ENCODE data around the gene UCKL1.

Gene UCKL1

GRCh38 chr20:63959699-63960075 lies 3.5 kb upstream of the UCKL1 start:
- DNase-seq, result no peak

- DNase-seq, result no peak
Measured at GRCh38 chr20:63958964-63959698, 2.9 kb upstream of the UCKL1 start.

- DNase-seq, result no peak
Measured at GRCh38 chr20:63958471-63958870, 2.3 kb upstream of the UCKL1 start.

GRCh38 chr20:63957690-63958441 lies 1.6 kb upstream of the UCKL1 start:
- no peak for DNase-seq

- DNase-seq, result peak; percentile 63
Measured at GRCh38 chr20:63957004-63957689, 931 bp upstream of the UCKL1 start.

GRCh38 chr20:63956664-63957003 lies 418 bp upstream of the UCKL1 start:
- no peak for DNase-seq

GRCh38 chr20:63955281-63955826 lies 862 bp downstream of the UCKL1 start:
- DNase-seq, result peak; percentile 66

GRCh38 chr20:63953764-63954429 lies 2.3 kb downstream of the UCKL1 start:
- no peak for DNase-seq

- DNase-seq, result no peak
Measured at GRCh38 chr20:63952769-63953168, 3.4 kb downstream of the UCKL1 start.

- DNase-seq, result no peak
Measured at GRCh38 chr20:63952210-63952535, 4.0 kb downstream of the UCKL1 start.

GRCh38 chr20:63951398-63952209 lies 4.6 kb downstream of the UCKL1 start:
- no peak for DNase-seq

GRCh38 chr20:63950701-63951397 lies 5.4 kb downstream of the UCKL1 start:
- no peak for DNase-seq

GRCh38 chr20:63947638-63948456 lies 8.4 kb downstream of the UCKL1 start:
- DNase-seq, result no peak

- no peak for DNase-seq
Measured at GRCh38 chr20:63946986-63947637, 9.1 kb downstream of the UCKL1 start.

GRCh38 chr20:63945921-63946920 lies 10.0 kb downstream of the UCKL1 start:
- no peak for DNase-seq

GRCh38 chr20:63945031-63945658 lies 11.1 kb downstream of the UCKL1 start:
- no peak for DNase-seq

GRCh38 chr20:63944078-63944941 lies 11.9 kb downstream of the UCKL1 start:
- DNase-seq, result no peak
